Transverse colon (tissue), 4 donors: ENCODE results near the gene UCN3. TPM values are rescaled to one million over a fixed set of nuclear protein-coding genes. Genes with fewer than 3 reads are reported as not detected.

Source experiments
- DNase-seq: peaks from one replicate; pipeline ENCODE4 v3.0.0-alpha.2; 2019
- H3K27ac ChIP-seq, 4 donors: fragments of 200-600 bp; sonication (generic); 2 replicates each; pipeline ENCODE4 v1.5.1; 2016 to 2018; ENCODE audit warnings: inconsistent platforms in 4 of 4
- H3K27me3 ChIP-seq: fragments of 200-600 bp; sonication (generic); 2 replicates; pipeline ENCODE4 v1.5.1; 2017; ENCODE audit warnings: inconsistent platforms
- H3K36me3 ChIP-seq, 4 donors: fragments of 200-600 bp; sonication (generic); 2 replicates each; pipeline ENCODE4 v1.5.1; 2017 to 2019; ENCODE audit warnings: inconsistent platforms in 4 of 4
- H3K4me1 ChIP-seq, 4 donors: fragments of 200-600 bp; sonication (generic); 2 replicates each; pipeline ENCODE4 v1.5.1; 2017 to 2020; ENCODE audit warnings: inconsistent platforms in 4 of 4
- H3K4me3 ChIP-seq, 4 donors: fragments of 200-600 bp; sonication (generic); 1 replicate in 1 of 4; 2 replicates in 3 of 4; pipeline versions ENCODE4 v1.5.1 to v1.6.1; 2017 to 2019; ENCODE audit warnings: inconsistent platforms in 4 of 4
- H3K9me3 ChIP-seq, 2 donors: fragments of 200-600 bp; sonication (generic); 2 replicates each; pipeline ENCODE4 v1.5.1; 2017 to 2019; ENCODE audit warnings: inconsistent platforms in 2 of 2
- CTCF ChIP-seq, 5 experiments: fragments of 200-600 bp in 3 of 5; fragments of 450-650 bp in 2 of 5; sonication (generic) in 3 of 5; IDR thresholded peaks; 1 replicate in 2 of 5; 2 replicates in 3 of 5; pipeline ENCODE4 v1.5.1; 2016 to 2017; ENCODE audit warnings: antibody characterized with exemption in 5 of 5, inconsistent platforms in 3 of 5, mild to moderate bottlenecking in 2 of 5, moderate library complexity in 1 of 5
- EP300 ChIP-seq: sonication (generic); formaldehyde crosslinking; IDR thresholded peaks from one replicate; pipeline ENCODE4 v1.6.1; 2017; ENCODE audit warnings: antibody characterized with exemption, low read depth
- POLR2A ChIP-seq: fragments of 450-650 bp; IDR thresholded peaks from one replicate; pipeline ENCODE4 v1.6.1; 2016; ENCODE audit warnings: antibody characterized with exemption, mild to moderate bottlenecking, moderate library complexity
- POLR2AphosphoS5 ChIP-seq, 3 donors: sonication (generic); formaldehyde crosslinking; IDR thresholded peaks; one replicate each; pipeline ENCODE4 v1.6.1; 2016; ENCODE audit warnings: antibody characterized with exemption in 3 of 3
- WGBS, 2 donors: methylation state at CpG; one replicate each; pipeline ENCODE4 v1.1.5; 2018; ENCODE audit warnings: low coverage in 1 of 2; 5-methylcytosine and 5-hydroxymethylcytosine counted together
- in situ Hi-C, 4 donors: fragments of 200-750 bp; cut with MboI; loops; one replicate each; pipeline versions ENCODE4 v1.15.0 to v1.15.1; 2017; ENCODE audit warnings: low sequenced_read_pairs in 3 of 4, low pct_ligation_motif_present in 1 of 4, low pct_unique_long_range_greater_than_20kb in 1 of 4
- intact Hi-C: fragments of 100-400 bp; cut with DNase I; formaldehyde crosslinking; loops from one replicate; pipeline ENCODE4 v1.15.1; 2023; ENCODE audit warnings: low total_unique reads
- total RNA-seq, 4 donors: library from RNA; depleted of rRNA; stranded (reverse); fragments of >200 nt; gene quantifications; one replicate each; pipeline ENCODE4 v1.1.0, GENCODE V29; 2016

Gene UCN3
- total RNA-seq, 4 donors from 2014 or later: 1.6 to 1.7 TPM; not detected in 2

GRCh38 chr10:5364374-5364773 is 392 bp upstream of the UCN3 start:
- in situ Hi-C loops: no loop called here
- H3K4me3 ChIP-seq: no peak overlapping the region

GRCh38 chr10:5365928-5366327 is 1.2 kb downstream of the UCN3 start:
- in situ Hi-C loops (no loop called here), intact Hi-C loops (no loop called here)
- Histone ChIP-seq H3K9me3 (no peaks in the 10 kb centered on the region), H3K27ac (no peak overlapping the region), H3K4me3 (no peak overlapping the region), H3K27me3 (peaks cover 46% of the 10 kb centered on the region), H3K4me1 (peaks cover 0 to 5% (median 2%) of the 10 kb centered on the region in 4 donors), H3K36me3 (no peaks in the 10 kb centered on the region)
- 6 to 27% methylated on average over 3 to 5 of the region's 5 CpGs for WGBS, 2 donors
- no peak for TF ChIP-seq POLR2AphosphoS5 (IDR thresholded peaks at IDR 0.05)
- no peak for TF ChIP-seq POLR2A
- TF ChIP-seq EP300: no peak
- TF ChIP-seq CTCF (IDR thresholded peaks at IDR 0.05): no peak
- DNase-seq: no peak

More at GRCh38 chr10:5364374-5364773, 392 bp upstream of the UCN3 start:
- no peaks in the 10 kb centered on the region for H3K9me3 ChIP-seq
- TF ChIP-seq CTCF (IDR thresholded peaks at IDR 0.05): no peak
- no peak for TF ChIP-seq EP300
- no peak for TF ChIP-seq POLR2AphosphoS5 (IDR thresholded peaks at IDR 0.05)
- no peak for TF ChIP-seq POLR2A
- no peak for DNase-seq
- intact Hi-C loops: no loop called here
- WGBS, 2 donors: 41 to 65% methylated on average over 10 to 11 of the region's 11 CpGs
- no peaks in the 10 kb centered on the region for H3K36me3 ChIP-seq
- H3K27ac ChIP-seq: no peak overlapping the region
- peaks cover 48% of the 10 kb centered on the region for H3K27me3 ChIP-seq
- peaks cover 0 to 13% (median 5%) of the 10 kb centered on the region in 4 donors for H3K4me1 ChIP-seq

GRCh38 chr10:5369362-5370158 is 4.8 kb downstream of the UCN3 start:
- Histone ChIP-seq H3K27ac (peak overlapping the region in 1 of 4 donors; percentile 23), H3K4me1 (peaks cover 0 to 5% (median 2%) of the 10 kb centered on the region in 4 donors), H3K27me3 (peaks cover 16% of the 10 kb centered on the region), H3K9me3 (no peaks in the 10 kb centered on the region), H3K4me3 (no peak overlapping the region), H3K36me3 (no peaks in the 10 kb centered on the region)
- intact Hi-C loops: no loop called here
- 69 to 73% methylated on average over 8 to 16 of the region's 16 CpGs for WGBS, 2 donors
- DNase-seq: no peak
- in situ Hi-C loops: no loop called here
- TF ChIP-seq POLR2AphosphoS5 (IDR thresholded peaks at IDR 0.05) (no peak), POLR2A (no peak), EP300 (no peak), CTCF (IDR thresholded peaks at IDR 0.05) (no peak)

GRCh38 chr10:5370493-5371352 is 6.0 kb downstream of the UCN3 start:
- in situ Hi-C loops: no loop called here
- intact Hi-C loops: no loop called here

More at GRCh38 chr10:5370493-5371352, 6.0 kb downstream of the UCN3 start:
- no peaks in the 10 kb centered on the region for H3K4me1 ChIP-seq
- H3K36me3 ChIP-seq: no peaks in the 10 kb centered on the region
- no peaks in the 10 kb centered on the region for H3K9me3 ChIP-seq
- TF ChIP-seq EP300 (no peak), CTCF (IDR thresholded peaks at IDR 0.05) (no peak), POLR2A (no peak), POLR2AphosphoS5 (IDR thresholded peaks at IDR 0.05) (no peak)
- 71 to 87% methylated on average over 8 to 28 of the region's 28 CpGs for WGBS, 2 donors
- H3K27me3 ChIP-seq: peaks cover 5% of the 10 kb centered on the region
- no peak for DNase-seq
- no peak overlapping the region for H3K4me3 ChIP-seq
- no peak overlapping the region for H3K27ac ChIP-seq
